Measurements from ENCODE around the gene GRID2. TPM values are rescaled to one million over a fixed set of nuclear protein-coding genes. Genes with fewer than 3 reads are reported as not detected.

The GRID2 gene
- total and polyA plus RNA-seq, 4 donors = under 0.01 to 0.02 TPM; not detected in 2

DNA sequence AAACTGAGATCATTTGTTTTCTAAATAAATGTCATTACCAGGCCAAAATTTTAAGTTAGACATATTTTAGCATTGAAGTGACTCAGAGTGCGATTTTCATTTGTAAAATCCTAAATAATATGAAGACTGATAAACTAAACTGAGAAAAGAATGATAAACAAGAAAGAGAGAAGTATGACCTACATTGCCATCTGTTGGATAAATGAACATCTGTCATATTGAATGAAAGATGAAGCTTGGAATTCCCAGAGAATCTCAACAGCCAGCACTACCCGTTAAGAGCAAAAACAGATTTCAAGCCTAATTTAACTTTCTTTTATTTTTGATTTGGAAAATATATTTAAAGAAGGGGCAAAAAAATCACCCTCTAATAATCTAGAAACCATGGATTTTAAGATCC is 933.8 kb downstream of the GRID2 start:
- DNase-seq (ENCODE audit: low spot score) = no peak
- Histone ChIP-seq H3K27ac (ENCODE audit: low read depth in 1 of 2, low read length in 2 of 2) (no peak overlapping the region), H3K9ac (ENCODE audit: low read depth in 1 of 2, low read length in 2 of 2) (no peak overlapping the region), H3K9me3 (ENCODE audit: control insufficient read depth in 4 of 4, low read length in 3 of 4) (no peaks in the 10 kb centered on the region), H3K4me3 (ENCODE audit: low read depth in 1 of 3, low read length in 3 of 3) (no peak overlapping the region), H3K36me3 (ENCODE audit: control insufficient read depth in 4 of 4, insufficient read depth in 3 of 4, low read depth in 1 of 4, low read length in 3 of 4) (no peaks in the 10 kb centered on the region), H3K27me3 (ENCODE audit: control insufficient read depth in 4 of 4, insufficient read depth in 4 of 4, low read length in 3 of 4) (no peaks in the 10 kb centered on the region), H3K4me1 (ENCODE audit: control insufficient read depth in 4 of 4, insufficient read depth in 4 of 4, low read length in 3 of 4) (no peaks in the 10 kb centered on the region)
- TF ChIP-seq, protein P1, sequence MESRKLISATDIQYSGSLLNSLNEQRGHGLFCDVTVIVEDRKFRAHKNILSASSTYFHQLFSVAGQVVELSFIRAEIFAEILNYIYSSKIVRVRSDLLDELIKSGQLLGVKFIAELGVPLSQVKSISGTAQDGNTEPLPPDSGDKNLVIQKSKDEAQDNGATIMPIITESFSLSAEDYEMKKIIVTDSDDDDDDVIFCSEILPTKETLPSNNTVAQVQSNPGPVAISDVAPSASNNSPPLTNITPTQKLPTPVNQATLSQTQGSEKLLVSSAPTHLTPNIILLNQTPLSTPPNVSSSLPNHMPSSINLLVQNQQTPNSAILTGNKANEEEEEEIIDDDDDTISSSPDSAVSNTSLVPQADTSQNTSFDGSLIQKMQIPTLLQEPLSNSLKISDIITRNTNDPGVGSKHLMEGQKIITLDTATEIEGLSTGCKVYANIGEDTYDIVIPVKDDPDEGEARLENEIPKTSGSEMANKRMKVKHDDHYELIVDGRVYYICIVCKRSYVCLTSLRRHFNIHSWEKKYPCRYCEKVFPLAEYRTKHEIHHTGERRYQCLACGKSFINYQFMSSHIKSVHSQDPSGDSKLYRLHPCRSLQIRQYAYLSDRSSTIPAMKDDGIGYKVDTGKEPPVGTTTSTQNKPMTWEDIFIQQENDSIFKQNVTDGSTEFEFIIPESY (IDR thresholded peaks at IDR 0.05) = no peak
- TF ChIP-seq JUND (IDR thresholded peaks at IDR 0.05) = no peak
- no peak for TF ChIP-seq FOXA1 (IDR thresholded peaks at IDR 0.05)
- TF ChIP-seq, protein P2, sequence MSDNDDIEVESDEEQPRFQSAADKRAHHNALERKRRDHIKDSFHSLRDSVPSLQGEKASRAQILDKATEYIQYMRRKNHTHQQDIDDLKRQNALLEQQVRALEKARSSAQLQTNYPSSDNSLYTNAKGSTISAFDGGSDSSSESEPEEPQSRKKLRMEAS (IDR thresholded peaks at IDR 0.05) = no peak
- TF ChIP-seq EGR1 (IDR thresholded peaks at IDR 0.05; ENCODE audit: low read depth in 2 of 2) = no peak
- TF ChIP-seq, protein P3, sequence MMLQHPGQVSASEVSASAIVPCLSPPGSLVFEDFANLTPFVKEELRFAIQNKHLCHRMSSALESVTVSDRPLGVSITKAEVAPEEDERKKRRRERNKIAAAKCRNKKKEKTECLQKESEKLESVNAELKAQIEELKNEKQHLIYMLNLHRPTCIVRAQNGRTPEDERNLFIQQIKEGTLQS (IDR thresholded peaks at IDR 0.05) = no peak
- no peak for TF ChIP-seq NR2F2 (IDR thresholded peaks at IDR 0.05)
- TF ChIP-seq HNF4G (IDR thresholded peaks at IDR 0.05) = no peak
- TF ChIP-seq RAD21 (IDR thresholded peaks at IDR 0.05) = no peak
- TF ChIP-seq TAF1 (conservative IDR thresholded peaks at IDR 0.05) = no peak
- no peak for TF ChIP-seq YY1 (IDR thresholded peaks at IDR 0.05)
- TF ChIP-seq GABPA (IDR thresholded peaks at IDR 0.05 in 1 of 2, conservative IDR thresholded peaks at IDR 0.05 in 1 of 2) = no peak
- no peak for TF ChIP-seq RXRA (IDR thresholded peaks at IDR 0.05)
- TF ChIP-seq CTCF (IDR thresholded peaks at IDR 0.05; ENCODE audit: low read depth, low read length, missing input control) = no peak
- TF ChIP-seq HNF4A (conservative IDR thresholded peaks at IDR 0.05) = no peak
- no peak for TF ChIP-seq REST (IDR thresholded peaks at IDR 0.05)
- WGBS = 83% methylated on average over 2 of the region's 2 CpGs

GRCh38 chr4:93243262-93243661 is 939.5 kb downstream of the GRID2 start:
- Histone ChIP-seq H3K4me3 (ENCODE audit: low read depth in 1 of 3, low read length in 3 of 3) (no peak overlapping the region), H3K27ac (ENCODE audit: low read depth in 1 of 2, low read length in 2 of 2) (no peak overlapping the region), H3K4me1 (ENCODE audit: control insufficient read depth in 4 of 4, insufficient read depth in 4 of 4, low read length in 3 of 4) (no peaks in the 10 kb centered on the region), H3K36me3 (ENCODE audit: control insufficient read depth in 4 of 4, insufficient read depth in 3 of 4, low read depth in 1 of 4, low read length in 3 of 4) (no peaks in the 10 kb centered on the region), H3K27me3 (ENCODE audit: control insufficient read depth in 4 of 4, insufficient read depth in 4 of 4, low read length in 3 of 4) (no peaks in the 10 kb centered on the region), H3K9ac (ENCODE audit: low read depth in 1 of 2, low read length in 2 of 2) (no peak overlapping the region), H3K9me3 (ENCODE audit: control insufficient read depth in 4 of 4, low read length in 3 of 4) (no peaks in the 10 kb centered on the region)
- 74% methylated on average over 2 of the region's 2 CpGs for WGBS
- TF ChIP-seq JUND (IDR thresholded peaks at IDR 0.05) (no peak), NR2F2 (IDR thresholded peaks at IDR 0.05) (no peak), FOXA2 (IDR thresholded peaks at IDR 0.05) (no peak), FOXA1 (IDR thresholded peaks at IDR 0.05) (no peak), RAD21 (IDR thresholded peaks at IDR 0.05) (no peak), YY1 (IDR thresholded peaks at IDR 0.05) (no peak), RXRA (IDR thresholded peaks at IDR 0.05) (no peak), SP1 (IDR thresholded peaks at IDR 0.05) (no peak), GABPA (IDR thresholded peaks at IDR 0.05 in 1 of 2, conservative IDR thresholded peaks at IDR 0.05 in 1 of 2) (no peak), EGR1 (IDR thresholded peaks at IDR 0.05; ENCODE audit: low read depth in 2 of 2) (no peak), REST (IDR thresholded peaks at IDR 0.05) (no peak)
- TF ChIP-seq, protein P1 (IDR thresholded peaks at IDR 0.05) = no peak
- no peak for DNase-seq (ENCODE audit: low spot score)

Measured in liver (tissue), 9 donors.